ENCODE data around the gene SLC30A10.
"Not testable (repeated sequence)": the region's sequence is repeated elsewhere in the genome, so short reads cannot be mapped to it uniquely, and the experiment has no call there.

SLC30A10 gene

DNA sequence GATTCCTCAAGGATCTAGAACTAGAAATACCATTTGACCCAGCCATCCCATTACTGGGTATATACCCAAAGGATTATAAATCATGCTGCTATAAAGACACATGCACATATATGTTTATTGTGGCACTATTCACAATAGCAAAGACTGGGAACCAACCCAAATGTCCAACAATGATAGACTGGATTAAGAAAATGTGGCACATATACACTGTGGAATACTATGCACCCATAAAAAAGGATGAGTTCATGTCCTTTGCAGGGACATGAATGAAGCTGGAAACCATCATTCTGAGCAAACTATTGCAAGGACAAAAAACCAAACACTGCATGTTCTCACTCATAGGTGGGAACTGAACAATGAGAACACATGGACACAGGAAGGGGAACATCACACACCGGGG lies 36.1 kb downstream of the SLC30A10 start:
- not testable (repeated sequence) for DNase-seq (ENCODE audit: low read depth in 2 of 2)

GRCh38 chr1:219891846-219892245 lies 36.5 kb downstream of the SLC30A10 start:
- DNase-seq (ENCODE audit: low read depth in 2 of 2), result not testable (repeated sequence)

- not testable (repeated sequence) for DNase-seq (ENCODE audit: low read depth in 2 of 2)
These were observed 39.7 kb downstream of the SLC30A10 start for GRCh38 chr1:219888667-219889066.

DNA sequence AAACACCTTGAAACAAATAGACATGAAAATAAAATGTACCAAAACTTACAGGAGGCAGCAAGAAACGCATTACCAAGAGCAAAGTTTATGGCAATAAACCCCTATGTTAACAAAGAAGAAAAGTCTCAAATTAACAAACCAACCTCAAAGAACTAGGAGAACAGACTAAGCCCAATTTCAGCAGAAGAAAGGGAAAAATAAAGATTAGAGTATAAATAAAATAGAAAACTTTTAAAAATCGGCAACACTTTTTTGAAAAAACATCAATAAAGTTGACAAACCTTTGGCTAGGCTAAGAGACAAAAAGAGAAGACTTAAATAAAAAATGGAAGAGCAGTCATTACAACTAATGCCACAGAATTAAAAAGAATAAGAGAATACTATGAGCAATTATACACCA lies 42.7 kb downstream of the SLC30A10 start:
- no peak for DNase-seq (ENCODE audit: low read depth in 2 of 2)

DNA sequence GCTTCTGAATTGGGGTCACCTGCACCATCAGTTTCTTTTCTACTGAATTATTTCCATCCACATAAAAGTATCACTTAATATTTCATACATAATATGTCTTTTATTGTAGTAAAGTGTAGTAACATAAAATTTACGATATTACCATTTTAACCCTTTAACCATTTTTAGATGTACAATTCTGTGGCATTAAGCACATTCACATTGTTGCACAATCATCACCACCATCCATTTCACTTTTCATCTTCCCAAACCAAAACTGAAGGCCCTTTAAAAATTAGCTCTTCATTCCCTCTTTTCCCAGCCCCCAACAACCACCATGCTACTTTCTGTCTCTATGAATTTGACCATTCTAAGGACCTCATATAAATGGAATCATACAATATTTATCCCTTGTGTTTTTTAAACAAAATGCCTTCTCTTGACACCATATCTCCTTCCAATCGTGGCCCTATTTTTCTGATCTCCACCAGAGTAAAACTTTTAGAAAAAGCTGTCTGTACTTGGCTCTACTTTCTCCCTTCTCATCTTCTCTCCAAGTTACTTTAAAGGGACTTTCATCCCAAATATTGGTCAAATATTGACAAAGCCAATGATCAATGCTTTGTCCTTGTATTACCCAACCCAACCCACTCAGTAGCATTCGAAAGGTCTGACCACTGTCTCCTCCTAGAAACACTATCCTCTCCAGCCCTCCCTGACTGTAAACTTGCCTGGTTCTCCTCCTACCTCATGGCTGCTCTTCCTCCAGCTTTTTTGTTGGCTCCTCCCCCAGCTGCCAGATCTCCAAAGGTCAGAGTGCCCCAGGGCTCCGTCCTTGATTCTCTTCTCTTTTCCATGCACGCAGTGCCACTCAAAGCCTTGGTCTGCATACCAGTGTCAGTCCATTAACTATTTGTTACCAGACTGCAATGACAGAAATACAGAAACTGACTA lies 44.7 kb downstream of the SLC30A10 start:
- no peak for DNase-seq (ENCODE audit: low read depth in 2 of 2)

GRCh38 chr1:219882755-219883154 lies 45.6 kb downstream of the SLC30A10 start:
- DNase-seq (ENCODE audit: low read depth in 2 of 2), result no peak

GRCh38 chr1:219882096-219882495 lies 46.3 kb downstream of the SLC30A10 start:
- DNase-seq (ENCODE audit: low read depth in 2 of 2), result no peak

DNA sequence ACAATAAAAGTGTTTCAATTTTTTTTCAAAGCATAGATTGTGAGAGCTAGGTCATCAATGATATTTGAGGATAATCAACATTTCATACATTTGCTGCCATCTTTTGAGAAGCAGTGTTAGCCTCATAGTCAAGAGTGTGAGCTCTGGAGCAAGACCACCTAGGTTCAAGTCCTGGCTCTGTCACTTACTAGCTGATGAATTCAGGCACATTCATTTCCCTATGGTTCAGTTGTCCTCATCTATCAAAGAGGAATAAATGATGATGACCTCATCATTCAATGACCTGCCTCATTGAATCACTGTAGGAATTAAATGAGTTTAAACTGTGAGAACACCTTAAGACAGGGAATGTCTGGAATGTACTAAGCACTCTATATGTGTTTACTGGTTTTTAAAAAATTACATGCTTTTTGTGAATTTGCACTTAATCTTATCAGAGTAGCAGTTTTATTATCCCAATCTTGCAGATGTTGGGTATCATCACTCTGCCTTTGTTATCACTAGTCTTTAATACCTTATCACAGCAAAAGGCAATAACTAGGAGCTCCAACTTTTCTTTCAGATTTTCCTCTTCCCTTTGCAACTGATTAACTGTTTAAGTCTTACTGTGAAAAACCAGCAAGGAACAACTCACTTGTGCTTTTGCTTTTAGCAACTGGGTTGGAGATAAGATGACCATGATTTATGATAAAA lies 47.4 kb downstream of the SLC30A10 start:
- DNase-seq (ENCODE audit: low read depth in 2 of 2), result no peak

DNA sequence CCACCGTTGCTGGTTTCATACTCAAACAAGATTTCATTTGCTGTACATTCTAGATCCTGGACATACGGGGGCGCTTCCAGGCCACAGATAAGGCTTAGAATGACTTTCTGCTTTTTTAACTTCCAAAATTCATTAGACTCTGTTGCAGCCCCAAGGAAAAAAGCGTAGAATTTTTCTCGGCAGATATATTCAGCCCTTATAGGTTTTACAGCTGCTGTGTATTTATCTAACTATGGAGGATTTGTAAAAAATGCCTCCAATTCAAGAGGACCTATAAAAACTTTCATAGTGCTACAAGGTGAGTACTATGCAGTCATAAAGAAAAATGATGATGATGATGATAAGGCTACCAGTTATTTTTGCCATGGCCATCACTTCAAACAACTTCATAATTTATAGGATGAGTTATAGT lies 51.6 kb downstream of the SLC30A10 start:
- no peak for DNase-seq (ENCODE audit: low read depth in 2 of 2)

- no peak for DNase-seq (ENCODE audit: low read depth in 2 of 2)
These were observed 52.5 kb downstream of the SLC30A10 start for GRCh38 chr1:219875860-219876259.

DNA sequence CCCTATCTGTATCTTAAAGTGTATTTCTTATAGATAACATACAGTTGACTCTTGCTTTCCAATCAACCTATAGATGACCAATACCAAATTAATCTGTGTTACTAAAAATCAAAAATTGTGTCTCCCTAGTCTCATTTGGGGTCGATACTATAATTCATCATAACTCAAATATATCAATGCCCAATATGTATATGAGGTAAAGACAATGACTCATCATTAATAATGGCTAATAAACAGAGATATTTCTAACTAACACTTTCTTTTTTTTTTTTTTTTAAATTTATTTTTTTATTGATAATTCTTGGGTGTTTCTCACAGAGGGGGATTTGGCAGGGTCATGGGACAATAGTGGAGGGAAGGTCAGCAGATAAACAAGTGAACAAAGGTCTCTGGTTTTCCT lies 55.8 kb downstream of the SLC30A10 start:
- not testable (repeated sequence) for DNase-seq (ENCODE audit: low read depth in 2 of 2)

GRCh38 chr1:219871427-219872057 lies 56.8 kb downstream of the SLC30A10 start:
- no peak for DNase-seq (ENCODE audit: low read depth in 2 of 2)

- not testable (repeated sequence) for DNase-seq (ENCODE audit: low read depth in 2 of 2)
These were observed 59.7 kb downstream of the SLC30A10 start for GRCh38 chr1:219868615-219869014.
